HK-2 (cell line): ENCODE data around the gene SMG9.
"Not testable (repeated sequence)": the region's sequence is repeated elsewhere in the genome, so short reads cannot be mapped to it uniquely, and the experiment has no call there.

Experiments
- DNase-seq: peaks from one replicate; pipeline ENCODE4 v3.0.0-alpha.2; 2018; ENCODE audit not compliant: unreplicated experiment

The SMG9 gene

GRCh38 chr19:43691755-43692154 is 63.0 kb downstream of the SMG9 start:
- no peak for DNase-seq

GRCh38 chr19:43690890-43691289 is 63.9 kb downstream of the SMG9 start:
- no peak for DNase-seq

GRCh38 chr19:43690444-43690843 is 64.3 kb downstream of the SMG9 start:
- no peak for DNase-seq

GRCh38 chr19:43688059-43688701 is 66.6 kb downstream of the SMG9 start:
- no peak for DNase-seq

GRCh38 chr19:43687660-43687997 is 67.1 kb downstream of the SMG9 start:
- DNase-seq, result no peak

- no peak for DNase-seq
Measured at GRCh38 chr19:43684326-43684725, 70.4 kb downstream of the SMG9 start.

GRCh38 chr19:43683905-43684304 is 70.9 kb downstream of the SMG9 start:
- no peak for DNase-seq

GRCh38 chr19:43682824-43683661 is 71.7 kb downstream of the SMG9 start:
- no peak for DNase-seq

- not testable (repeated sequence) for DNase-seq
Measured at GRCh38 chr19:43682269-43682668, 72.5 kb downstream of the SMG9 start.

- no peak for DNase-seq
Measured at GRCh38 chr19:43681821-43682220, 72.9 kb downstream of the SMG9 start.

- DNase-seq, result no peak
Measured at GRCh38 chr19:43678512-43679261, 76.1 kb downstream of the SMG9 start.
